Chondrocyte (in vitro differentiated cells): Measurements from ENCODE around the gene RNF180. TPM values are rescaled to one million over a fixed set of nuclear protein-coding genes. Genes with fewer than 3 reads are reported as not detected.
"Not testable (repeated sequence)": the region's sequence is repeated elsewhere in the genome, so short reads cannot be mapped to it uniquely, and the experiment has no call there.

Experiments used
- DNase-seq: peaks from one replicate; pipeline ENCODE4 v3.0.0; 2021; ENCODE audit warnings: mixed read lengths, low spot score
- H3K27ac Mint-ChIP-seq: one replicate; pipeline ENCODE4 v1.8.0; 2021; ENCODE audit warnings: mild to moderate bottlenecking, moderate library complexity, mixed read lengths; ENCODE audit not compliant: unreplicated experiment
- H3K27me3 Mint-ChIP-seq: 2 replicates; pipeline ENCODE4 v1.8.0; 2021; ENCODE audit warnings: low read depth, mixed read lengths
- H3K36me3 Mint-ChIP-seq: 2 replicates; pipeline ENCODE4 v1.8.0; 2021; ENCODE audit warnings: low read depth, mixed read lengths
- H3K4me1 Mint-ChIP-seq: 2 replicates; pipeline ENCODE4 v1.8.0; 2021; ENCODE audit warnings: low read depth, mild to moderate bottlenecking, mixed read lengths
- H3K4me3 Mint-ChIP-seq: one replicate; pipeline ENCODE4 v1.8.0; 2021; ENCODE audit warnings: mild to moderate bottlenecking, moderate library complexity, mixed read lengths; ENCODE audit not compliant: unreplicated experiment
- H3K9me3 Mint-ChIP-seq: 2 replicates; pipeline ENCODE4 v1.8.0; 2021; ENCODE audit warnings: low read depth, mixed read lengths
- CTCF ChIP-seq: fragments of 200-600 bp; sonication (generic); IDR thresholded peaks from 2 replicates; pipeline ENCODE4 v1.5.0; 2021; ENCODE audit warnings: antibody characterized with exemption, mild to moderate bottlenecking, moderate library complexity
- total RNA-seq: library from RNA; stranded (reverse); gene quantifications from 3 replicates; pipeline ENCODE4 v1.2.1, GENCODE V29; 2021

RNF180 gene
- total RNA-seq, 1 donor from 2014 or later = 5.8 TPM

- Mint-ChIP-seq H3K27me3 (peaks cover 6% of the 10 kb centered on the region), H3K4me3 (no peak overlapping the region), H3K4me1 (no peaks in the 10 kb centered on the region), H3K36me3 (peaks cover 1% of the 10 kb centered on the region), H3K9me3 (peaks cover 12% of the 10 kb centered on the region), H3K27ac (no peak overlapping the region)
- TF ChIP-seq CTCF = no peak
- no peak for DNase-seq
Observed at GRCh38 chr5:64397552-64397951, 231.9 kb downstream of the RNF180 start.

- not testable (repeated sequence) for H3K4me1 Mint-ChIP-seq, H3K4me3 Mint-ChIP-seq, H3K36me3 Mint-ChIP-seq, H3K27ac Mint-ChIP-seq, DNase-seq, H3K27me3 Mint-ChIP-seq
- H3K9me3 Mint-ChIP-seq = peaks cover 11% of the 10 kb centered on the region
Observed at GRCh38 chr5:64398735-64399134, 233.1 kb downstream of the RNF180 start.

GRCh38 chr5:64407103-64407825 lies 241.6 kb downstream of the RNF180 start:
- not testable (repeated sequence) for H3K27ac Mint-ChIP-seq, H3K36me3 Mint-ChIP-seq, H3K4me3 Mint-ChIP-seq, DNase-seq
- Mint-ChIP-seq H3K27me3 (peaks cover 19% of the 10 kb centered on the region), H3K4me1 (peaks cover 14% of the 10 kb centered on the region), H3K9me3 (peaks cover 22% of the 10 kb centered on the region)

- Mint-ChIP-seq H3K4me1 (no peaks in the 10 kb centered on the region), H3K36me3 (peaks cover 1% of the 10 kb centered on the region), H3K4me3 (no peak overlapping the region), H3K27ac (no peak overlapping the region), H3K9me3 (peaks cover 7% of the 10 kb centered on the region), H3K27me3 (peaks cover 4% of the 10 kb centered on the region)
- TF ChIP-seq CTCF = no peak
- DNase-seq = no peak
Observed at GRCh38 chr5:64417390-64417789, 251.7 kb downstream of the RNF180 start.

GRCh38 chr5:64418013-64418412 lies 252.4 kb downstream of the RNF180 start:
- H3K27me3 Mint-ChIP-seq = peaks cover 4% of the 10 kb centered on the region
- DNase-seq = no peak

More at GRCh38 chr5:64418013-64418412, 252.4 kb downstream of the RNF180 start:
- no peak for TF ChIP-seq CTCF
- H3K4me3 Mint-ChIP-seq = no peak overlapping the region
- H3K9me3 Mint-ChIP-seq = peaks cover 8% of the 10 kb centered on the region
- H3K27ac Mint-ChIP-seq = no peak overlapping the region
- peaks cover 1% of the 10 kb centered on the region for H3K36me3 Mint-ChIP-seq
- no peaks in the 10 kb centered on the region for H3K4me1 Mint-ChIP-seq

Other genes starting within 250 kb of the RNF180 start
- gene HTR1A, start 203.4 kb upstream of the RNF180 start, total RNA-seq = not detected in 3 replicates